Hepatocyte (in vitro differentiated cells): ENCODE data around the gene AFF2. TPM values are rescaled to one million over a fixed set of nuclear protein-coding genes. Genes with fewer than 3 reads are reported as not detected.

Experiments used
- DNase-seq: peaks from one replicate; pipeline ENCODE4 v3.0.0-alpha.2; 2016; ENCODE audit warnings: low spot score
- H2AFZ ChIP-seq: fragments of 200-600 bp; sonication (generic); 2 replicates; pipeline ENCODE4 v1.6.0; 2016; ENCODE audit warnings: antibody characterized with exemption, mild to moderate bottlenecking
- H3K27ac ChIP-seq: fragments of 200-600 bp; sonication (generic); 2 replicates; pipeline ENCODE4 v1.5.1; 2016; ENCODE audit warnings: mild to moderate bottlenecking
- H3K27me3 ChIP-seq: fragments of 200-600 bp; sonication (generic); 2 replicates; pipeline ENCODE4 v1.6.1; 2016
- H3K36me3 ChIP-seq: fragments of 200-600 bp; sonication (generic); replicated peaks from 2 replicates; pipeline ENCODE4 v1.5.1; 2016; ENCODE audit warnings: low read depth; ENCODE audit not compliant: insufficient read depth
- H3K4me1 ChIP-seq: fragments of 200-600 bp; sonication (generic); 2 replicates; pipeline ENCODE4 v1.5.1; 2016; ENCODE audit warnings: mild to moderate bottlenecking, moderate library complexity; ENCODE audit not compliant: insufficient read depth
- H3K4me2 ChIP-seq: fragments of 200-600 bp; sonication (generic); 2 replicates; pipeline ENCODE4 v1.6.0; 2016
- H3K4me3 ChIP-seq: fragments of 200-600 bp; sonication (generic); 2 replicates; pipeline ENCODE4 v1.5.1; 2016; ENCODE audit warnings: mild to moderate bottlenecking
- H3K79me2 ChIP-seq: fragments of 200-600 bp; sonication (generic); 2 replicates; pipeline ENCODE4 v1.6.0; 2017; ENCODE audit warnings: mild to moderate bottlenecking
- H3K9me2 ChIP-seq: fragments of 200-600 bp; sonication (generic); replicated peaks from 2 replicates; pipeline ENCODE4 v1.6.0; 2017; ENCODE audit warnings: mild to moderate bottlenecking; ENCODE audit not compliant: insufficient read depth
- H3K9me3 ChIP-seq: fragments of 200-600 bp; sonication (generic); 2 replicates; pipeline ENCODE4 v1.5.1; 2016; ENCODE audit warnings: low read depth, mild to moderate bottlenecking
- H4K20me1 ChIP-seq: fragments of 200-600 bp; sonication (generic); 2 replicates; pipeline ENCODE4 v1.6.0; 2016; ENCODE audit warnings: mild to moderate bottlenecking; ENCODE audit not compliant: insufficient read depth, poor library complexity, severe bottlenecking
- CTCF ChIP-seq: fragments of 200-600 bp; sonication (generic); IDR thresholded peaks from 2 replicates; pipeline ENCODE4 v1.5.1; 2016; ENCODE audit warnings: antibody characterized with exemption, mild to moderate bottlenecking; ENCODE audit not compliant: poor library complexity
- EZH2 ChIP-seq: fragments of 200-600 bp; sonication (generic); IDR thresholded peaks from 2 replicates; pipeline ENCODE4 v1.6.1; 2016; ENCODE audit warnings: antibody characterized with exemption, mild to moderate bottlenecking, borderline replicate concordance
- EZH2phosphoT487 ChIP-seq: fragments of 200-600 bp; sonication (generic); IDR thresholded peaks from one replicate; pipeline ENCODE4 v1.6.1; 2018; ENCODE audit warnings: antibody characterized with exemption, mild to moderate bottlenecking, low read depth, moderate library complexity; ENCODE audit not compliant: unreplicated experiment, severe bottlenecking
- WGBS: methylation state at CpG from one replicate; pipeline ENCODE4 v1.1.6; 2016; ENCODE audit warnings: low lambda C conversion rate; ENCODE audit errors: missing lambda C conversion rate; 5-methylcytosine and 5-hydroxymethylcytosine counted together
- polyA plus RNA-seq: library from polyadenylated mRNA; unstranded; fragments of >200 nt; fragmentation: Nextera tagmentation; extraction: Ambion mirVana; gene quantifications from 2 replicates; pipeline ENCODE4 v1.2.1, GENCODE V29; 2016
- total RNA-seq: library from RNA; depleted of rRNA; stranded (reverse); fragments of >200 nt; gene quantifications from 2 replicates; pipeline ENCODE4 v1.2.3, GENCODE V29; 2014

Gene AFF2
- total and polyA plus RNA-seq, 2 experiments from 2014 or later, result 2.1 to 6.5 TPM

- H3K4me1 ChIP-seq, result no peaks in the 10 kb centered on the region
- no peaks in the 10 kb centered on the region for H3K79me2 ChIP-seq
- H4K20me1 ChIP-seq, result no peaks in the 10 kb centered on the region
- H3K4me2 ChIP-seq, result no peak overlapping the region
- no peak overlapping the region for H3K4me3 ChIP-seq
- H3K27ac ChIP-seq, result no peak overlapping the region
- no peaks in the 10 kb centered on the region for H3K36me3 ChIP-seq
- TF ChIP-seq CTCF (no peak), EZH2 (no peak), EZH2phosphoT487 (no peak)
- no peak overlapping the region for H2AFZ ChIP-seq
- no peaks in the 10 kb centered on the region for H3K9me3 ChIP-seq
- DNase-seq, result no peak
- no peaks in the 10 kb centered on the region for H3K9me2 ChIP-seq
- 64% methylated on average over 5 of the region's 5 CpGs for WGBS
- no peaks in the 10 kb centered on the region for H3K27me3 ChIP-seq
These were observed 310.8 kb downstream of the AFF2 start for GRCh38 chrX:148811236-148811635.

GRCh38 chrX:148813422-148813821 lies 313.0 kb downstream of the AFF2 start:
- Histone ChIP-seq H3K79me2 (no peaks in the 10 kb centered on the region), H3K27me3 (no peaks in the 10 kb centered on the region), H3K9me2 (no peaks in the 10 kb centered on the region), H3K9me3 (no peaks in the 10 kb centered on the region), H3K4me1 (no peaks in the 10 kb centered on the region), H4K20me1 (no peaks in the 10 kb centered on the region), H3K36me3 (no peaks in the 10 kb centered on the region), H2AFZ (no peak overlapping the region), H3K4me2 (no peak overlapping the region), H3K27ac (no peak overlapping the region), H3K4me3 (no peak overlapping the region)
- TF ChIP-seq EZH2 (no peak), CTCF (no peak), EZH2phosphoT487 (no peak)
- DNase-seq, result no peak
- WGBS, result 79% methylated on average over 1 of the region's 1 CpG

- Histone ChIP-seq H3K4me2 (no peak overlapping the region), H4K20me1 (no peaks in the 10 kb centered on the region), H3K9me2 (no peaks in the 10 kb centered on the region), H3K79me2 (no peaks in the 10 kb centered on the region), H3K9me3 (no peaks in the 10 kb centered on the region), H3K4me1 (no peaks in the 10 kb centered on the region), H3K4me3 (no peak overlapping the region), H3K27ac (no peak overlapping the region), H3K27me3 (no peaks in the 10 kb centered on the region), H2AFZ (no peak overlapping the region), H3K36me3 (no peaks in the 10 kb centered on the region)
- 74% methylated on average over 4 of the region's 4 CpGs for WGBS
- no peak for DNase-seq
- no peak for TF ChIP-seq EZH2
- no peak for TF ChIP-seq CTCF
- TF ChIP-seq EZH2phosphoT487, result no peak
These were observed 313.6 kb downstream of the AFF2 start for GRCh38 chrX:148813967-148814366.
